ENCODE data around the gene DYTN. TPM values are rescaled to one million over a fixed set of nuclear protein-coding genes. Genes with fewer than 3 reads are reported as not detected.

Gene DYTN, protein sequence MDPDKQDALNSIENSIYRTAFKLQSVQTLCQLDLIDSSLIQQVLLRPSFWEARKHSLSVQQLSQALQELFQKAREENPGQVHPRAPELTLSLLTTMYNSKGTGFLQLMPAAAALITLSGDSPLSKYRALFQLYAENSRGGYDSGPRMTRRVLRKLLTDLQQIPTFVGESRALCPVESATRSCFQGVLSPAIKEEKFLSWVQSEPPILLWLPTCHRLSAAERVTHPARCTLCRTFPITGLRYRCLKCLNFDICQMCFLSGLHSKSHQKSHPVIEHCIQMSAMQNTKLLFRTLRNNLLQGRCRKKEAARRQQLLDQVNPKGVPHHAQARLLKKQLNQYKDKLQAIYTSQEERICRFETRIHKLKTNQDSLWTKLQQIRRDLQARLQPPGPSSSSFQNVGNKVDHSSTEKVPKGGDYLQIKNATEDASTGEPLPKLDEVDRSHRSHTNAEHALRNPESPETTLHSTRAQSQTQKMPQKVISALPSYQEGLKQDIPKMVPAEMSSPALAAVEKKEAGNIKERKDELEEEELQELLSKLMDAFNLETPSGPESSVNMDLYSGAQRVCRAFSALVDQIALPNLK
- not detected for total RNA-seq
- not detected for polyA plus RNA-seq

DNA sequence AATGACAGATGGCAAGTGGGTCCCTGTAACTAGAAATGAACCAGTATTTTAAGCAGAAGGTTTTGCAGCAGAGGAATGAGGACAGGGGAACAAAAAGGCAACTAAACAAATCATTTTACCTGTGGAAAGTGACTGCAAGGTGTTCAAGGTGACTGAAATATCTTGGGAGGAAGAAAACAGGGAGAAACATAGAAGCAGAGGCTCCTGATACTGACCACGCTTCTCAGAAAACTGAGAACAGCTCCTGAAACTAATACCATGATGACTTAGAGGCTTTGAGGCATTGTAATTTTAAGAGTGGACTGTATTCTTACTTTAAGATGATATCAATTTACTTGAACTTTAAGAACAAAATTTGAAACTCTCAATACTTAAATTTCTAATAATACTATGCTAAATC, at the start of gene DYTN:
TSS of gene DYTN (minus strand) at position 101 of the 400 bp plus-strand sequence. CDS start 117 bp downstream, outside the sequence.
- H3K4me1 ChIP-seq: no peaks in the 10 kb centered on the region
- H3K36me3 ChIP-seq: no peaks in the 10 kb centered on the region
- WGBS, 2 donors: 58 to 65% methylated on average over 1 of the region's 1 CpG
- no peaks in the 10 kb centered on the region for H3K27me3 ChIP-seq
- no peaks in the 10 kb centered on the region for H3K9me3 ChIP-seq
- ATAC-seq (no peak), FAIRE-seq (no peak), DNase-seq (no peak)
- intact Hi-C loops (cut with DNase I): no loop called here
- no peak within 1 kb of the TSS for H3K4me3 ChIP-seq
- TF ChIP-seq, protein P1, sequence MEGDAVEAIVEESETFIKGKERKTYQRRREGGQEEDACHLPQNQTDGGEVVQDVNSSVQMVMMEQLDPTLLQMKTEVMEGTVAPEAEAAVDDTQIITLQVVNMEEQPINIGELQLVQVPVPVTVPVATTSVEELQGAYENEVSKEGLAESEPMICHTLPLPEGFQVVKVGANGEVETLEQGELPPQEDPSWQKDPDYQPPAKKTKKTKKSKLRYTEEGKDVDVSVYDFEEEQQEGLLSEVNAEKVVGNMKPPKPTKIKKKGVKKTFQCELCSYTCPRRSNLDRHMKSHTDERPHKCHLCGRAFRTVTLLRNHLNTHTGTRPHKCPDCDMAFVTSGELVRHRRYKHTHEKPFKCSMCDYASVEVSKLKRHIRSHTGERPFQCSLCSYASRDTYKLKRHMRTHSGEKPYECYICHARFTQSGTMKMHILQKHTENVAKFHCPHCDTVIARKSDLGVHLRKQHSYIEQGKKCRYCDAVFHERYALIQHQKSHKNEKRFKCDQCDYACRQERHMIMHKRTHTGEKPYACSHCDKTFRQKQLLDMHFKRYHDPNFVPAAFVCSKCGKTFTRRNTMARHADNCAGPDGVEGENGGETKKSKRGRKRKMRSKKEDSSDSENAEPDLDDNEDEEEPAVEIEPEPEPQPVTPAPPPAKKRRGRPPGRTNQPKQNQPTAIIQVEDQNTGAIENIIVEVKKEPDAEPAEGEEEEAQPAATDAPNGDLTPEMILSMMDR (IDR thresholded peaks at IDR 0.05): no peak
- H3K27ac ChIP-seq: no peak within 1 kb of the TSS

DNA sequence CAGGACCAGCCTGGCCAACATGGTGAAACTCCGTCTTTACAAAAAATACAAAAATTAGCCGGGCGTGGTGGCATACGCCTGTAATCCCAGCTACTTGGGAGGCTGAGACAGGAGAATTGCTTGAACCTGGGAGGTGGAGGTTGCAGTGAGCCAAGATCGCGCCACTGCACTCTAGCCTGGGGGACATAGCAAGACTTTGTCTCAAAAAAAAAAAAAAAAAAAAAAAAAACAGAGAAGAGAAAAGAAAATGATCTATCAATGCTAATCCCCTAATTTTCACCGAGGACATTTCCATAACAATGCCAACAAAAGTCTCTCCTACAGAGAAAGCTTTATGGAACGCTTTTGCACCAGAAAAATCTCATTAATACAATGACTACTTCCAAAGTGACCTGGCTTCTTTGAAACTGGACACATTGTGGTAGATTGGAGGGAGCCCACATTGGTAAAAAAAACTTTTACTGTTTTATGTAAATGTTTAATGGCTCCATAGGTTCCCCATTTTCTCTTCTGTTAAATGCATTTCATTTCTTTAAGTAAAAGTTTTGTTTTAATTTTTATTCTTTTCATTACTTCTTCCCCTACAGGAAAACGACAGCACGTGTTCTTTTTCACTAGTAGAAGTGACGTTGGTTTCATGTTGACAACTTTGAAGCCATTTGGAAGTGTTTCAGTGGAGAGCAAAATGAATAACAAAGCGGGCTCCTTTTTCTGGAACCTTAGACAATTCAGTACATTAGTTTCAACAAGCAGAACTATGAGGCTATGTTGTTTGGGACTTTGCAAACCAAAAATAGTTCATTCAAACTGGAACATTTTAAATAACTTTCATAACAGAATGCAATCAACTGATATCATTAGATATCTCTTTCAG, 48.1 kb upstream of the DYTN start:
- DNase-seq (no peak), ATAC-seq (no peak), FAIRE-seq (no peak)
- Histone ChIP-seq H3K27ac (peak overlapping the region; percentile 60 to 85 (median 82)), H3K4me1 (peaks cover 0 to 13% (median 0%) of the 10 kb centered on the region in 3 donors), H3K9me3 (no peaks in the 10 kb centered on the region), H3K27me3 (no peaks in the 10 kb centered on the region), H3K36me3 (peaks cover 0 to 9% (median 0%) of the 10 kb centered on the region in 3 donors), H3K4me3 (peak overlapping the region; percentile 70 to 81 (median 72))
- intact Hi-C loops (cut with DNase I): no loop called here
- 39% methylated on average over 12 of the region's 12 CpGs for WGBS, 2 donors
- TF ChIP-seq, protein P1 (IDR thresholded peaks at IDR 0.05): no peak

DNA sequence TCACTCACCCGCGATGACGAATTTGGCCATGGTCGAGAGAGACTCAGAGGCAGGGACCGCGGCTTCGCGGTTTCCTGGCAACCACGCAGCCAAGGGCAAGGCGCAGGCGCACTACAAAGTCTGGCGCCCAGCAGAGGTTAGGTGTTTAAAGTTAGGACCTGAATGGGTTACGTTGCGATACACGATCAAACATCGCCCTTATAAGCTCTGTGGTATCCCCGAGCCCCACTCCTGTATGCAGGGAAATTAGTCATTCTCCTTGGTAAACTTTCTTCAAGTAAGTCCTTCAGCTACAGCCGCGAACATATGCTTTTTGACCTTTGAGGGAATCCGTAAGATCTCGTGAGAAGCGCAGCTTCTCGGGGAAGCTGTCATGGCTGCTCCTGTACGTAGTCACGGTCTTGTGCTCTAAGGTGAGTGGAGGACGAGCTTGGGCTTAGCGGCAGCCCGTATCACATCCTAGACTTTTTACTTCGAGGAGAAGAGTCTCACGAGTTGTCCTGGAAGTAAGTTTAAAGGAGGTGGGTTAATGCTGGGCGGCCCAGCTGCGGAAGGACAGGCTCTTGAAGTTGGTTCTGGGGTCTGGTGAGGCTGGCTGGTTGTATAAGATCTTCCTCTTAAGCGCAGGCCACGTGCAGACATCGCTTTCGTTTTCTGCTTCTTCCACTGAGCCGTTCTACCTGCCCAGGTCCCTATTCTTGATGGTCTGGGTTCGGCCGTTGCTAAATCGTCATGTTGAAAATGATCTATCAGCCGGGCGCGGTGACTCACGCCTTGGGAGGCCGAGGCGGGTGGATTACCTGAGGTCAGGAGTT, 47.3 kb upstream of the DYTN start, which contains the start of the genes FASTKD2 and MDH1B:
TSS of gene FASTKD2 (plus strand) at position 365 of the 815 bp plus-strand sequence. CDS start 1,088 bp downstream, outside the sequence.
TSS of gene MDH1B (minus strand) at position 87 of the 815 bp plus-strand sequence. CDS start at position 30, 57 bp downstream.
- FAIRE-seq: no peak
- 0% methylated on average over 46 of the region's 46 CpGs for WGBS, 2 donors
- peak; percentile 95 to 98 (median 98) for ATAC-seq
- H3K4me1 ChIP-seq: peaks cover 0 to 13% (median 0%) of the 10 kb centered on the region in 3 donors
- DNase-seq: peak; percentile 79 to 90 (median 86)
- peak within 1 kb of the TSS; percentile 70 to 81 (median 72) for H3K4me3 ChIP-seq
- H3K27me3 ChIP-seq: no peaks in the 10 kb centered on the region
- intact Hi-C loops (cut with DNase I): no loop called here
- TF ChIP-seq, protein P1 (IDR thresholded peaks at IDR 0.05): no peak
- peaks cover 0 to 5% (median 0%) of the 10 kb centered on the region in 3 donors for H3K36me3 ChIP-seq
- peak within 1 kb of the TSS; percentile 60 to 85 (median 82) for H3K27ac ChIP-seq
- H3K9me3 ChIP-seq: no peaks in the 10 kb centered on the region

DNA sequence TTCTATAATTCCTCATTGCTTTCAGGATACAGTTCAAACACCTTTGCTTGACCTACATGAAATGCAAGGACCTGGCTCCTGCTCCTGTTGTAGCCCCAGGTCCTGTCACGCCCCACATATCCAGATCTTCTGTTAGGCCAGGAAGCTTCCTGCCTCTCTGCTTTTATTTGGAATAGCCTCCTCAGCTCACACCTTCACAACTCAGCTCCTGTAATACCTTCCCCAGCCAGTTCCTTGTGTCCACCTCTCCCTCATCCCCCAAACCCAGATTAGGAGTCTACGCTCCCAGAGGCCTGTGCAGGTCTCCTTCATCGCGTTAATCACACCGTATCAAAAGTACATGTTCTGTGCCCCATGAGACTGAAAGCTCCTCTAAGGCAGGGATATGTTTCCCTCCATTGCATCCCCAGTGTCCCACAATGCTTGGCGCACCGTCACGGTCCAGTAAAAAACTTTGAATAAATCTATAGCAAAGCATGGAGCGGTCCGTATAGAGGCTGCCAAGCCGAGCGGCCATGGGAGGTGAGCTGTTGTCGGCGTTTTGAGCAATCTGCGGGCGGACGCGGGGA, 46.6 kb upstream of the DYTN start:
- ATAC-seq: peak in 1 of 4 donors; percentile 20
- no peak for FAIRE-seq
- 7 to 10% methylated on average over 18 of the region's 18 CpGs for WGBS, 2 donors
- intact Hi-C loops (cut with DNase I): no loop called here
- TF ChIP-seq, protein P1 (IDR thresholded peaks at IDR 0.05): no peak
- no peaks in the 10 kb centered on the region for H3K9me3 ChIP-seq
- peak overlapping the region; percentile 70 to 81 (median 72) for H3K4me3 ChIP-seq
- no peaks in the 10 kb centered on the region for H3K27me3 ChIP-seq
- peaks cover 0 to 5% (median 0%) of the 10 kb centered on the region in 3 donors for H3K36me3 ChIP-seq
- DNase-seq: no peak
- peaks cover 0 to 13% (median 0%) of the 10 kb centered on the region in 3 donors for H3K4me1 ChIP-seq
- H3K27ac ChIP-seq: peak overlapping the region; percentile 60 to 85 (median 82)

All from pancreas (tissue), 10 donors.